ACC112 (cell line): ENCODE results near the gene TOMM40L.
"Not testable (repeated sequence)": the region's sequence is repeated elsewhere in the genome, so short reads cannot be mapped to it uniquely, and the experiment has no call there.

Experiments
- H2AFZ ChIP-seq: fragments of 200-600 bp; sonication (generic); one replicate; pipeline ENCODE4 v1.6.0; 2017; ENCODE audit warnings: antibody characterized with exemption, low read length; ENCODE audit not compliant: unreplicated experiment
- H3K27ac ChIP-seq: fragments of 200-600 bp; sonication (generic); 2 replicates; pipeline ENCODE4 v1.5.1; 2014; ENCODE audit warnings: low read depth, mild to moderate bottlenecking, antibody characterized with exemption, low read length, moderate library complexity
- H3K27me3 ChIP-seq: fragments of 200-600 bp; sonication (generic); 2 replicates; pipeline ENCODE4 v1.6.1; 2014; ENCODE audit warnings: mild to moderate bottlenecking, antibody characterized with exemption, low read length, moderate library complexity, mixed read lengths; ENCODE audit not compliant: insufficient read depth
- H3K36me3 ChIP-seq: fragments of 200-600 bp; sonication (generic); 2 replicates; pipeline ENCODE4 v1.6.1; 2016; ENCODE audit warnings: mild to moderate bottlenecking, antibody characterized with exemption, low read length, moderate library complexity, mixed read lengths; ENCODE audit not compliant: insufficient read depth
- H3K4me1 ChIP-seq: fragments of 200-600 bp; sonication (generic); one replicate; pipeline ENCODE4 v1.6.1; 2016; ENCODE audit warnings: low read length, mixed read lengths; ENCODE audit not compliant: insufficient read depth, unreplicated experiment, control insufficient read depth
- H3K4me3 ChIP-seq: fragments of 200-600 bp; sonication (generic); 2 replicates; pipeline ENCODE4 v1.5.1; 2014; ENCODE audit warnings: mild to moderate bottlenecking, low read depth, low read length
- H3K79me2 ChIP-seq: fragments of 200-600 bp; sonication (generic); one replicate; pipeline ENCODE4 v1.6.0; 2016; ENCODE audit warnings: low read length; ENCODE audit not compliant: control insufficient read depth, unreplicated experiment, insufficient read depth

The TOMM40L gene

DNA sequence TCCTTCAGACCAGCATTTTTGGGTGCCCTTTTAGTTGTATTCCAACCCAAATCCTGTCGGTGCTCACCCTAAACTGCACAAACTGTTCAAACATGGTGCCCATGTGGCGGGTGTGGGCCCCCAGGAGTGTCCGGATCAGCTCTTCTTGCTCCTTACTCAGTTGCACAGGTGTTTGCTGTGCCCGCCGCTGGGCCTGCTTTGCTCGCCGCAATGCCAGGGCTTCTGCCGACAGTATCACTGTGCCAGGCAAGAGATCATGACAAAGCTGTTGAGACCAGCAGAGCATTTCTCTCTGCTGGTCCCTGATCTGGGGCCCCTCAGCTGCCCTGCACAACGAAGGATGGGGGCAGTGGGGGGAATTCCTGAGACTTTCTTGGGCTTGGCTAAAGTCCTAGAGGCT, 7.2 kb downstream of the TOMM40L start:
- H3K36me3 ChIP-seq: no peaks in the 10 kb centered on the region
- no peaks in the 10 kb centered on the region for H3K27me3 ChIP-seq
- H2AFZ ChIP-seq: no peak overlapping the region
- no peak overlapping the region for H3K27ac ChIP-seq
- no peaks in the 10 kb centered on the region for H3K4me1 ChIP-seq
- no peak overlapping the region for H3K4me3 ChIP-seq
- no peaks in the 10 kb centered on the region for H3K79me2 ChIP-seq

GRCh38 chr1:161235957-161236775, 10.3 kb downstream of the TOMM40L start:
- no peaks in the 10 kb centered on the region for H3K4me1 ChIP-seq
- H3K79me2 ChIP-seq: no peaks in the 10 kb centered on the region
- no peak overlapping the region for H2AFZ ChIP-seq
- H3K36me3 ChIP-seq: no peaks in the 10 kb centered on the region
- no peaks in the 10 kb centered on the region for H3K27me3 ChIP-seq
- no peak overlapping the region for H3K4me3 ChIP-seq
- no peak overlapping the region for H3K27ac ChIP-seq

- H3K27ac ChIP-seq: no peak within 1 kb of the TSS
- no peak within 1 kb of the TSS for H3K4me3 ChIP-seq
- no peaks in the 10 kb centered on the region for H3K4me1 ChIP-seq
- H3K79me2 ChIP-seq: no peaks in the 10 kb centered on the region
- H3K36me3 ChIP-seq: no peaks in the 10 kb centered on the region
- no peak within 1 kb of the TSS for H2AFZ ChIP-seq
- no peaks in the 10 kb centered on the region for H3K27me3 ChIP-seq
Measured at GRCh38 chr1:161238039-161238473, 12.2 kb downstream of the TOMM40L start, which contains the start of gene NR1I3. Gene NR1I3 (minus strand): TSS chr1:161238203. CDS start chr1:161236565, 1,638 bp downstream.

DNA sequence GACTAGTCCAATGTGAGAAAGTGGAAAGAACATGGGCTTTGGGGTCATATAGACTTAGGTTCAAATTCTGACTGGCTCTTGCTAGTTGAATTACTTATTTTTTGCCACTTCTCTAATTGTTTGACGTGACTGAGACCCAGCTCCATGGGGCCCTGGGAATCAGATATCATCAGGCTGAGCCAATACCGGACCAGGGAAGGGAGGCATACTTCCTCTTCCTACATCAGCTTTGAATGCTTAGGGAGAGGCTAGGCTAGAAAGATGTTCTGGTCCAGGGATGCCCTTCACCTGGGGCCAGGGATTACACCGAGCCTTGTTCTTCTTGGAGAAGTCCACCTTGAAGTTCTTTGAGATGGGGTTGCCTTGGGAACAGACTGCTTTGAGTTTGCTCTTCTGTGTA, 15.8 kb downstream of the TOMM40L start:
- H3K36me3 ChIP-seq: no peaks in the 10 kb centered on the region
- no peak overlapping the region for H3K27ac ChIP-seq
- no peak overlapping the region for H3K4me3 ChIP-seq
- H3K4me1 ChIP-seq: no peaks in the 10 kb centered on the region
- no peaks in the 10 kb centered on the region for H3K79me2 ChIP-seq
- no peaks in the 10 kb centered on the region for H3K27me3 ChIP-seq
- H2AFZ ChIP-seq: no peak overlapping the region

DNA sequence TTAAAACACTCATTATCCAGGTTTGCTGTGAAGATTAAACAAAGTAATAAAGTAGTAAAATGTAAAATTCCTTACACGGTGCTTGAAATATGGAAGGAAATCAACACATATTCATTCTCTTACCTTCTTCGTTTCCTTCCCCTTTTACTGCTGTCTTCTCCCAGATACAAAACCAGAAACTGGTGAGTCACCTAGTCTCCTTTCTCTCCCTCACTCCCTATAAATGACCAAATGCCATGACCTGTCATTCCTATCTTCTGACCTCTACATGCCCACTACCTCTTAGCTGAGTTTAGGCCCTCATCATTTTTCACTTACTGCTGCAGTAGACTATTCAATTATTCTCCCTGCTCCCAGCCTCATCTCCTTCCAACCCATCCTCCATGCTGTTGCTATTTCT, 16.5 kb downstream of the TOMM40L start:
- no peaks in the 10 kb centered on the region for H3K27me3 ChIP-seq

DNA sequence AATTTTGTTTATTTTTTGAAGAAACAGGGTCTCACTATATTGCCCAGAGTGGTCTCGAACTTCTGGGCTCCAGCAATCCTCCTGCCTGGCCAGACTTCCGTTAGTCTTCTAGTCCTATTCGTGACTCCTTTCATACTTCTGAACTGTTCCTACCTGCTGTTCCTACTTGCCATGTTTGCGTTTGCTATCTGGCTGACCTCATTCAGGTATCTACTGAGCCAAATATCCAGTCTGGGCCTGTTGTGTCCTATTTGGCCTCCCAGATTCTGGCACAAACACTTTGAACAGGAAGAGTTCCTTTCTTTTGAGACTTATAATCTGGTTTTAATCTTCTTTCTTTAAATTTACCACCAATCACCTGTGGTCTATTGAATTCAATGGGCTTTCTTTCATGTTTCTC, 19.0 kb downstream of the TOMM40L start:
- H3K79me2 ChIP-seq: no peaks in the 10 kb centered on the region
- H2AFZ ChIP-seq: no peak overlapping the region
- H3K4me3 ChIP-seq: no peak overlapping the region
- no peaks in the 10 kb centered on the region for H3K4me1 ChIP-seq
- H3K36me3 ChIP-seq: no peaks in the 10 kb centered on the region
- no peak overlapping the region for H3K27ac ChIP-seq
- no peaks in the 10 kb centered on the region for H3K27me3 ChIP-seq

More for the DNA sequence above, 16.5 kb downstream of the TOMM40L start:
- H3K36me3 ChIP-seq: no peaks in the 10 kb centered on the region
- no peaks in the 10 kb centered on the region for H3K79me2 ChIP-seq
- H3K4me1 ChIP-seq: no peaks in the 10 kb centered on the region
- no peak overlapping the region for H3K4me3 ChIP-seq
- no peak overlapping the region for H3K27ac ChIP-seq
- H2AFZ ChIP-seq: no peak overlapping the region

GRCh38 chr1:161250100-161250499, 24.2 kb downstream of the TOMM40L start:
- H3K4me1 ChIP-seq: not testable (repeated sequence)

GRCh38 chr1:161250829-161251228, 25.0 kb downstream of the TOMM40L start:
- H2AFZ ChIP-seq: no peak overlapping the region
- H3K4me1 ChIP-seq: no peaks in the 10 kb centered on the region
- no peak overlapping the region for H3K4me3 ChIP-seq
- H3K27me3 ChIP-seq: no peaks in the 10 kb centered on the region
- no peaks in the 10 kb centered on the region for H3K79me2 ChIP-seq
- H3K36me3 ChIP-seq: no peaks in the 10 kb centered on the region
- no peak overlapping the region for H3K27ac ChIP-seq

More at GRCh38 chr1:161250100-161250499, 24.2 kb downstream of the TOMM40L start:
- H3K4me3 ChIP-seq, H3K36me3 ChIP-seq, H3K27ac ChIP-seq, H3K27me3 ChIP-seq, H2AFZ ChIP-seq, H3K79me2 ChIP-seq: not testable (repeated sequence)

GRCh38 chr1:161251579-161251978, 25.7 kb downstream of the TOMM40L start:
- no peaks in the 10 kb centered on the region for H3K36me3 ChIP-seq
- H3K27me3 ChIP-seq: no peaks in the 10 kb centered on the region
- H2AFZ ChIP-seq: no peak overlapping the region
- no peak overlapping the region for H3K4me3 ChIP-seq
- no peak overlapping the region for H3K27ac ChIP-seq
- no peaks in the 10 kb centered on the region for H3K4me1 ChIP-seq
- no peaks in the 10 kb centered on the region for H3K79me2 ChIP-seq

DNA sequence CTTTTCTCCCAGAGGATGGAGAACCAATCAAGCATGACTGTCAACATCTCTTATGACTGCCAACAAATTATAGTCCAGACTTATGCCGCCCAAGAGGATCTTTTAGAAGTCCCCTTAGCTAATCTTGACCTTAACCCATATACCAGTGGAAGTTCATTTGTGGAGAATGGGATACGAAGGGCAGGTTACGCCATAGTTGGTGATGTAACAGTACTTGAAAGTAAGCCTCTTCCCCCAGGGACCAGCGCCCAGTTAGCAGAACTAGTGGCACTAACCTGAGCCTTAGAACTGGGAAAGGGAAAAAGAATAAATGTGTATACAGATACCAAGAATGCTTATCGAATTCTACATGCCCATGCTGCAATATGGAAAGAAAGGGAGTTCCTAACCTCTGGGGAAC, 29.4 kb downstream of the TOMM40L start:
- not testable (repeated sequence) for H3K4me1 ChIP-seq, H3K79me2 ChIP-seq, H3K36me3 ChIP-seq, H3K4me3 ChIP-seq, H3K27ac ChIP-seq, H2AFZ ChIP-seq
- H3K27me3 ChIP-seq: peaks cover 33% of the 10 kb centered on the region

DNA sequence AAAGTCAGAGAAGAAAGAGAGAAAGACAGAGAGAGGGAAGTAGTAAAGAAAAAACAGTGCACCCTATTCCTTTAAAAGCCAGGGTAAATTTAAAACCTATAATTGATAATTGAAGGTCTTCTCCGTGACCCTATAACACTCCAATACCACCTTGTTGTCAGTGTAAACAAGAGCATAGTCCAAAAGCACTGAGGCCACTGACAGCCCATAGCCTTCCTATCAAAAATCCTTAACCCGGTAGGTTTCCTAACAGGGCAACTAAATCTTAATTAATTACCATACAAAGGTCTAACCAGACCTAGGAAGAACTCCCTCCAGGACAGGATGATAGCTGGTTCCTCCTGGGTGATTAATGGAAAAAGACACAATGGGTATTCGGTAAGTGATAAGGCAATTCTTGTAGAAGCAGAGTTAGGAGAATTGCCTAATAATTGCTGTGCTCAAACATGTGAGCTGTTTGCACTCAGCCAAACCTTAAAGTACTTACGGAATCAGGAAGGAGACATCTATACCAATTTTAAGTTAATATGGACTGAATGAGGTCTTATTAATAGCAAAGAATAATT, 30.2 kb downstream of the TOMM40L start:
- H3K79me2 ChIP-seq, H3K4me1 ChIP-seq, H3K4me3 ChIP-seq, H3K27ac ChIP-seq, H3K36me3 ChIP-seq, H2AFZ ChIP-seq: not testable (repeated sequence)
- peaks cover 40% of the 10 kb centered on the region for H3K27me3 ChIP-seq
